ENCODE data around the gene SLC16A11. TPM values are rescaled to one million over a fixed set of nuclear protein-coding genes. Genes with fewer than 3 reads are reported as not detected.

SLC16A11 gene, protein sequence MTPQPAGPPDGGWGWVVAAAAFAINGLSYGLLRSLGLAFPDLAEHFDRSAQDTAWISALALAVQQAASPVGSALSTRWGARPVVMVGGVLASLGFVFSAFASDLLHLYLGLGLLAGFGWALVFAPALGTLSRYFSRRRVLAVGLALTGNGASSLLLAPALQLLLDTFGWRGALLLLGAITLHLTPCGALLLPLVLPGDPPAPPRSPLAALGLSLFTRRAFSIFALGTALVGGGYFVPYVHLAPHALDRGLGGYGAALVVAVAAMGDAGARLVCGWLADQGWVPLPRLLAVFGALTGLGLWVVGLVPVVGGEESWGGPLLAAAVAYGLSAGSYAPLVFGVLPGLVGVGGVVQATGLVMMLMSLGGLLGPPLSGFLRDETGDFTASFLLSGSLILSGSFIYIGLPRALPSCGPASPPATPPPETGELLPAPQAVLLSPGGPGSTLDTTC
- 0.28 TPM in 2 replicates for total RNA-seq

DNA sequence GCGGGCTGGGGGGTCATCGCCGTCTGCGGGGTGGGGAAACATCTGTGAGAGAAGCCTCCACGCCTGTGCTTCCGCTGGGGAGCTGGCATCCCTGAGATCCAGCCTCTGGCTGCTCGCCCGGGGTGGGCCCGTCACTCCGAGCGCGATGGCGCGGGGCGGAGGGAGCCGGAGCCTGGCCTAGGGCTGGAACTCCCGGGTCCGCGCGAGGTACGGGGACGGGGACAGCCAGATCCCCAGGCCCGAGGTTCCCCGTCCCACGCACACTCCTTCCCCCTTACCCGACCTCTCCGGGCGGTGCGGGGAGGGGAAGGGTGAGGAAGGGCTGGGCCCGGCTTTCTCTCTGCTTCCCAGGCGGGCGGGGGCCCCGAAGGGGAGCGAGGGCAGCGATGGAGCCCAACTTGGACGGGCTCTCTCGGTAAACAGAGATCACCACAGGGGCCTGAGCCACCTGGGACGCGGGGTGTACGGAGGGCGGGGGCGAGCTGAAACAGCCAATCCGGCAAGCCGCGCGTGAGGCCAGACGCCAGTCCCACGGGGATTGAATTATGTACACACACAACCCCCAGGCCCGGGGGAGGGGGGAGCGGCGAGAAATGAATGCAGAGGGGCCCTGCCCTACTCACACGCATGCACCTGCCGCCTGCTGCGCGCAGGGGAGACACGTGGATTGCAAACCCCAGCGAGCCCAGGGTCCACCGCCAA, at the start of gene SLC16A11:
Gene SLC16A11 (minus strand): TSS at position 596 of the 702 bp plus-strand sequence. CDS start 579 bp downstream, at position 17.

DNA sequence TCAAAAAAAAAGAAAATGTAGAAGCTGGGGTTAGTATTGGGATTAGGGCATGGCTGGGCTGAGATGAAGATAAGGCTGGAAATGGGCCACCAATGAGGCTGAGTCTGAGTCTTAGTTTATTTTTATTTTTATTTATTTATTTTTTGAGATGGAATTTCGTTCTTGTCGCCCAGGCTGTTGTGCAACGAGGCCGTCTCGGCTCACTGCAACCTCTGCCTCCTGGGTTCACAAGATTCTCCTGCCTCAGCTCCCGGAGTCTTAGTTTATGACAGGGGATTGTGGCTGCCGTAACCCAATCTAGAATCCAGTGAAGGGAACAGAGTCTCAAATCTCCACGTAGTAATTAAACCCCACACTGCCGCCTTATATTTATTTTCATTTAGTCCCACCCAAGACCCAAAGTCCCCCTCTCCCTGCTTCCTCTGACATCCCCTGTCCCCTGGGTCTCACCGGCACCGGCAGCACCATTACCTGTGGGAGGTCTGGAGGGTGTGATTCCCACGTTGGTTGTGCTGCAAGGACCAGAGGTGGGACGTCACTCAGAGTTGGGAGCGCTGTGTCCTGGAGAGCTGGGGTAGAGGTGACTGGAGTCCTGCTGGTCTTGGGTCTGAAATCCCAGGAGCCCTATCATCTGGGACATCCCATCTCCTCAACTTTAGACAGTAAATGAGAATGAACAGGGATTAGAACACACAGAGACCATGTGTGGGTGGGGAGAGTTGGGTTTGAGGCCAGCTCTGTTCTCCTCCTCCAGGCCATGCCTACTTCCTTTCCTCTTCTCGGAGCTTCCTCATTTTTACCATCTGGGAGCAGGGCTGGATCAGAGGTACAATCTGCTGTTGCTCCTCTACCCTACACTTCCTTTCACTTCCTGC, 35.9 kb upstream of the SLC16A11 start, which contains the start of gene CLEC10A:
Gene CLEC10A (minus strand): TSS at position 671 of the 875 bp plus-strand sequence. CDS start 1,439 bp downstream, outside the sequence.

DNA sequence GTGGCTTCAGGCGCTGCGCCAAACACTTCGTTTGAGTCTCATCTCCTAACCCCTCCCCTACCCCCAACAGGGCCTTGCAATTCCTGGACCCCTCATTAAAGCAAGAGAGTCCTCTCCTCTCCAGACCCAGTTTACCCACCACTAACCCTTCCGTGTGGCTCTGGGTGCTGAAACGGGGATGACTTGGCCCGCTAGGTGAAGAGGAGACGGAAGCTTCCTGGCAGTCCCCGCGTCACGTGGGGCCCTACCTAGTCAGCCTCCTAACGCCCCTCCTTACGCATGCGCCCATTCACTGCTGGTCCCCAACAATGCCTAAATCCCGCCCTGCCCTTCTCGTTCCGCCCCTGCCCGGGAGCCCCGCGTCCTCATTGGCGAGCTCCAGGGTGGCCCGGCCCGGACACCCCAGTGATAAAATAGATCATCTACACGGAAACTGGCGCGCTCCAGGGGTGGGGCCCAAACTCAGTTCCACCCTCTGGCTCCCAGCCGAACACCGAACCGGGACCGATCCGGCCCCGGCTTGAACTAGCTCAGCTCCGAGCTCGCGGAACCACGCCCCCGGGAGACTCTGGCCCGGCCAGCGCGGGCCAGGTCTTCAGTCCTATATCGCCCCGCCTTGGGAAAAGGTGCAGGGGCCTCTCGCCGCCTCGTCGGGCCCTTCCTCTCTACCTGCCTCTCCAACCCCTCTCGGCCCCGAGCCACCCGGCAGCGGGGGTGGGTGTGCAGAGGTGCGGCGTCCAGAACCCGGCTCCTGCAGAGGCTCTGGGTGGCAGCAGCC, 8.1 kb downstream of the SLC16A11 start, which contains the start of gene SLC16A13:
Gene SLC16A13 (plus strand): TSS at position 425 of the 778 bp plus-strand sequence. CDS start 368 bp downstream, outside the sequence.

DNA sequence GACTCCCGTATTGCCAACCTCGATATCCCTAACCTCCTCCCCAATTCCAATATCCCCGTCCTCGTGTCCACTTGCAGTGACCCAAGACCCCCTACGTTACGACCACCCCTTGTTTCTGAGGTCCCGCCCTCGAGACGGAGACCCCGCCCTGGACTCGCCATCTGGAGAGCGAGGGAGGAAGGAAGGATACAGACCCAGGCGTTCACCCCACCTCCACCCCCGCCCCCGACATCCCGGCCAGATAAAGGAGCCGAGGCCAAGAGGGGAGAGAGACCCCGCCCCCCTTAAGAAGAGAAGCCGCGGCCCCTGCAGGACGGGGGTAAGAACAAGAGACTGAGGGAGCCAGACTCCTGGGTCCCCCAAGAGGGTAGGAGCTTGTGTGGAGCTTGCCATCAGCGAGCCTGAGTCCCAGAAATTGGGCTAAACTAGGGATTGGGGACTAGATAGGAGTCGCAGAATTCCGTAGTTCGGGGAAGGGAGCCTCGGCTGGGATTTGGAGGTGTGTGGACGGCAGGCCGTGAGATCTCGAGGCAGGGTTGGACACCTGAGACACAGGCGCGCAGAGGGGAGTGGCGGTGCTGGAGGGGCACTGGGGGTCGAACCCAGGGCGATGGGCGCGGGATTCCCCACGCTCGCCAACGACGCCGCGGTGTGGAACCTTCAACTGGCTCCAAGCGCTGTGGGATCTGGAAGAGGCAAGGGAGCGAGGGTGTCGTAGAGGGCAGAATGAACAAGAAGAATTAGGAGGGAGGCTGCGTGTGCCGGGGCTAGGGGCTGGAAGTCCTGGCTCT, 20.9 kb downstream of the SLC16A11 start, which contains the start of gene BCL6B:
Gene BCL6B (plus strand): TSS at position 270 of the 791 bp plus-strand sequence. CDS start 622 bp downstream, outside the sequence.

DNA sequence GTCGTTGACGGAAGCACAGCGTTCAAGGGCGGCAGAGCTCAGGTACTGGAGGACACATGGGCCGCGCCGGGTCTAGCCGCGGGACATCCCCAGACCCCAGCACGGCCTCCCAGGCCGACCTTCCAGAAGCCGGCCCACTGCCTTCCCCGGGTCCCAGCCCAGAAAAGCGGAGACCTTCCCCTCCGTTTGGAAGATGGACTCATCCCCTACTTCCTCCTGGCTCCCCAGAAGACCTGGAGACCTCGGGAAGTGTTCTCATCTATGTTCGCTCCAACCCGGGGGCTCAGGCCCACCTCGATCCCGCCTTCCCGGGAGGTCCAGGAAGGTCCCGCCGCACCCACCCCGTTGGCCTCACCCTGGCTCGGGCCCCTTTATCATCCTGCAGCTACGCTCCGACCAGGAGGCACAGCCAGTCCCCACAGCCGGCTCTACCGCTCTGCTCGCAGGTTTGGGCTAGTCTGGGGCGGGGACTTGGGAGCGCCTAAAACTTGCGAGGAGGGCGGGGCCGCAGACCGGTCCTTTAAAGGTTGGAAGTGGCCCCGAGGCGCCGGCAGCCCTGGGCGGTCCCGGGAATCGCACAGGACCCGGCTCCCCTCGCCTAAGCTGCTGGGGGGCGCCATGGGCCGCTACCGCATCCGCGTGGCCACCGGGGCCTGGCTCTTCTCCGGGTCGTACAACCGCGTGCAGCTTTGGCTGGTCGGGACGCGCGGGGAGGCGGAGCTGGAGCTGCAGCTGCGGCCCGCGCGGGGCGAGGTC, 48.2 kb downstream of the SLC16A11 start, which contains the start of gene ALOX12:
Gene ALOX12 (plus strand): TSS at position 550 of the 756 bp plus-strand sequence. CDS start 69 bp downstream, at position 619.

Other genes with a start within 250 kb of the SLC16A11 start
- not detected in 2 replicates for gene TEKT1, start 212.4 kb downstream of the SLC16A11 start, total RNA-seq
- not detected in 2 replicates for gene ALOX12, start 48.0 kb downstream of the SLC16A11 start, total RNA-seq
- gene RNASEK, start 31.5 kb downstream of the SLC16A11 start, total RNA-seq: 34.1 and 44.0 TPM in 2 replicates
- 0.83 TPM in 1 of 2 replicates, not detected in the other for gene BCL6B, start 21.0 kb downstream of the SLC16A11 start, total RNA-seq
- 0.57 and 0.92 TPM in 2 replicates for gene SLC16A13, start 8.1 kb downstream of the SLC16A11 start, total RNA-seq
- not detected in 2 replicates for gene CLEC10A, start 36.2 kb upstream of the SLC16A11 start, total RNA-seq
- not detected in 2 replicates for gene ASGR2, start 70.7 kb upstream of the SLC16A11 start, total RNA-seq
- gene ASGR1, start 135.3 kb upstream of the SLC16A11 start, total RNA-seq: 0.28 and 0.37 TPM in 2 replicates
- gene DLG4, start 175.7 kb upstream of the SLC16A11 start, total RNA-seq: 9.0 and 18.4 TPM in 2 replicates
- gene ACADVL, start 175.8 kb upstream of the SLC16A11 start, total RNA-seq: 227 and 290 TPM in 2 replicates
- 78.2 and 87.1 TPM in 2 replicates for gene DVL2, start 190.4 kb upstream of the SLC16A11 start, total RNA-seq
- gene PHF23, start 195.4 kb upstream of the SLC16A11 start, total RNA-seq: 38.3 and 47.5 TPM in 2 replicates
- 168 and 193 TPM in 2 replicates for gene GABARAP, start 198.4 kb upstream of the SLC16A11 start, total RNA-seq
- gene CTDNEP1, start 207.6 kb upstream of the SLC16A11 start, total RNA-seq: 15.2 and 17.6 TPM in 2 replicates
- 26.5 and 27.7 TPM in 2 replicates for gene ELP5, start 208.1 kb upstream of the SLC16A11 start, total RNA-seq
- gene CLDN7, start 218.4 kb upstream of the SLC16A11 start, total RNA-seq: 1.3 and 1.6 TPM in 2 replicates
- 0.28 TPM in 2 replicates for gene SLC2A4, start 237.6 kb upstream of the SLC16A11 start, total RNA-seq

Measured in smooth muscle cell of bladder (primary cell).